ENCODE results near the gene WDR18.

DNA sequence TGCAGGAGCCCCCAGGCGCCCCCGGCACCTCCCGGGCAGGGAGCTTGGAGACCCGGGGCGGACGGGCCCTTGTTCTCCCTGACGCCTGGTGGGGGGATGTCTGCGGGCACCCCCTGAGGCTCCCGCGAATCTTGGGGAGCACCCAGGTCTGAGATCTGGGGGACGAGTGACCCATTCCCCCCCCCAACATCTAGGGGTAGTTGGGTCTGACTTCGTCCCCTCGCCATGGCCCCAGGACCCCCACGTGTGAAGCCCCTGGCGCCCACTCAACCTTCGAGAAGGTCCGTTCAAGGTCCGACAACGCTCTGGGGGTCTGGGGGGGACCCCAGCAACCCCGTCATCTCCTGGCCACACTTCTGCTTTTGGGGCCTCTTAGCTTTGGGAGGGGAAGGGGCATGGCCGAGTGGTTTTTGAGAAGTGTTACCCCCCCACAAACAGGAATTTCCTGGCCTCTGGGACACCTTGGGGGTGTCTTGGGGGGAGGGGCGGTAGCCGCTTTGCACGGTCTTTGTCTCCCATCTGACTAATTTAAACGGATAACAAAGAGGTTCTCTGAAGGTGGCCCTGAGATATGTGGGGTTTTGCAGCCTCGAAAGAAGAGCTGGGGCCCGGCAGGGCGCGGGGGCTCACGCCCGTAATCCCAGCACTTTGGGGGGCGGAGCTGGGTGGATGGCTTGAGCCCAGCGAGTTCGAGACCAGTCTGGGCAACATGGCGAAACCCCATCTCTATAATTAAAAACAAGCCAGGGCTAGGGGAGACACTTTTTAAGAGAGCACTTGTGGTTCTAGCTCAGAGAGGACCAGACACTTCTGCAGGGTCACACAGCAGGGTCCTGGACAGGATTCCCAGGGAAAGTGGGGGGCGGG lies 42.9 kb downstream of the WDR18 start:
- TF ChIP-seq MXI1 (IDR thresholded peaks at IDR 0.05; ENCODE audit: borderline replicate concordance, low read depth, low read length) (no peak), CTCF (conservative IDR thresholded peaks at IDR 0.05; ENCODE audit: low read depth, low read length) (no peak)
